ENCODE data around the gene PLET1.
"Not testable (repeated sequence)": the region's sequence is repeated elsewhere in the genome, so short reads cannot be mapped to it uniquely, and the experiment has no call there.

PLET1 gene

DNA sequence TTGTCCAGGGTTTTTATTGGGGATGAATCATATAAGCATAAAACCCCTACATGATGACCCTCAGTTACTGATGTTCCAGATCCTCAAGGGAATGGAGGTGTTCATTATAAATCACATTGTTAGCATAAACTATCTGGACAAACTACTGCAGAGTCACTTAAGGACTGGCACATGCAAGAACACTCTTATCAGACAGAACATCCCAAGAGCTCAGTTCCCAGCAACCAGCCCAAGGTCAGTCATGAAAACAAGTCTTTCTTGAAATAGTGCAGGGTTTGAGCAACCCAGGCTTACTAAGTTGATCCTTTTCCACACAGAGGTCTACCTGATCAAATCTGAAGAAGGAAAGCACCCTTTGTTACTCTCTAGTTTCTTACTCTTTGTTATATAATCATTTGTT lies 48.0 kb downstream of the PLET1 start:
- DNase-seq (ENCODE audit: low read depth in 3 of 3) = no peak

DNA sequence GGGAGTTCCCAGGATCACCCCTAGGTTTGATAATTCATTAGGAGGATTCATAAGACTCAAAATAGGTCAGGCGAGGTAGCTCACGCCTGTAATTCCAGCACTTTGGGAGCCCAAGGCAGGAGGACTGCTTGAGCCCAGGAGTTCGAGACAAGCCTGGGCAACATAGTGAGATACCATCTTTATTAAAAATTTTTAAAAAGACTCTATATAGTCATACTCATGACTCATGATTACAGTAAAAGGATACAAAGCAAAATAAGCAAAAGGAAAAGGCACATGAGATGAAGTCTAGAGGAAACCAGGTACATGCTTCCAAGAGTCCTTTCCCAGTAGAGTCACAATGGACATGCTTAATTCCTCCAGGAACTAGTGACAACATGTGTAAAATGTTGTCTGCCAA lies 48.4 kb downstream of the PLET1 start:
- DNase-seq (ENCODE audit: low read depth in 3 of 3) = no peak

DNA sequence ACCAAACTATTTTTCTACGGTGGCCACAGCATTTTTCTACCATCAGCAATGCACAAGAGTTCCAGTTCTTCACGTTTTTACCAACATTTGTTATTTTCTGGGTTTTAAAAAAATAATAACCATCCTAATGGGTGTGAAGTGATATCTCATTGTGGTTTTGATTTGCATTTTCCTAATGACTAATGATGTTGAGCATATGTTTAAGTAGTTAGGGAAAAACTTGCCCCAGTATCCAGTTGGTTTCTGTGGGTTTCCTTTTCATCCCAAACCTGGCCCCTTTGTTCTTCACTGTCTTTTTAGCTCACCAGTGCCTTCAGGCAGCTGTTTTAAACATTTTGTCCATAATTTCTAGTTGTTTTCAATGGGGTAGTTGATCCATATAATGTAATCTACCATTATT lies 49.1 kb downstream of the PLET1 start:
- DNase-seq (ENCODE audit: low read depth in 3 of 3) = no peak

DNA sequence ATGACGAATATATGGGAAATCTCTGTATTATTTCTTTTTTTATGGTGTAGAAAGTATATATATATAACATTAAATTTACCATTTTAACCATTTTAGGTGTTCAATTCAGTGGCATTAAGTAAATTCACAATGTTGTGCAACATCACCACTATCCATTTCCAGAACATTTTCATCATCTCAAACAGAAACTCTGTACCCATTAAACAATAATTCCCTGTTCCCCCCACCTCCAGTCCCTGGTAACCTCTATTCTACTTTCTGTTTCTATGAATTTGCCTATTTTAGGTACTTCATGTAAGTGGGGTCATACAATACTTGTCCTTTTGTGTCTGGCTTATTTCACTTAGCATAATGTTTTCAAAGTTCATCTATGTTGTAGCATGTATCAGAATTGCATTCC lies 49.8 kb downstream of the PLET1 start:
- DNase-seq (ENCODE audit: low read depth in 3 of 3) = no peak

DNA sequence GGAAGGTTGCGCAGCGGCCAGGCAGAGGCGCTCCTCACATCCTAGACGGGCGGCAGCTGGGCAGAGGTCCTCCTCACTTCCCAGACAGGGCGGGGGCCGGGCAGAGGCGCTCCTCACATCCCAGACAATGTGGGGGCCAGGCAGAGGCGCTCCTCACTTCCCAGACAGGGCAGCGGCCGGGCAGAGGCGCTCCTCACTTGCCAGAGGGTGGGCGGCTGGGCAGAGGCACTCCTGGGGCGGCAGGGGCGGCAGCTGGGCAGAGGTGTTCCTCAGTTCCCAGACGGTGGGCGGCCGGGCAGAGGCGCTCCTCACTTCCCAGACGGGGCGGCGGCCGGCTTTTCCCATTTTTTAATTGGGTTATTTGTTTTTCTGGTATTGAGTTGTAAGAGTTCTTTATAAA lies 54.6 kb downstream of the PLET1 start:
- no peak for DNase-seq (ENCODE audit: low read depth in 3 of 3)

DNA sequence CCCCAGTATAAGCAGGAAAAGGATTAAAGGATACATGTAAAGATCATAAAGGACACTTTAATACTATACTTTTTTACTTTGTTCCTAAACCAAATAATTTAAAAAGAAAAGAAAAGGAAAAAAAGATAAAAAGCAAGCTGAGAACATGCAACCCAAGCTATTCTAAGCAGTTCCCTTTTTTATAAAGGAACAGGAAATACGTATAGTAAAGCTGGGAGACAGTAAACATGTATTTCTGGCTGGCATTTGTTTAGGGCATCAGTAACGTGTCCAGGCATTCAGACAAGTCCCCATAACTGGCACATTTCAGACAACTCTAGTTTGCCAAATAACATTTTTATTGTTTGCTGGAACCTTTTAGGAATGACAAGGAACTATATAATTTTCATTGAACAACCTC lies 60.4 kb downstream of the PLET1 start:
- no peak for DNase-seq (ENCODE audit: low read depth in 3 of 3)

DNA sequence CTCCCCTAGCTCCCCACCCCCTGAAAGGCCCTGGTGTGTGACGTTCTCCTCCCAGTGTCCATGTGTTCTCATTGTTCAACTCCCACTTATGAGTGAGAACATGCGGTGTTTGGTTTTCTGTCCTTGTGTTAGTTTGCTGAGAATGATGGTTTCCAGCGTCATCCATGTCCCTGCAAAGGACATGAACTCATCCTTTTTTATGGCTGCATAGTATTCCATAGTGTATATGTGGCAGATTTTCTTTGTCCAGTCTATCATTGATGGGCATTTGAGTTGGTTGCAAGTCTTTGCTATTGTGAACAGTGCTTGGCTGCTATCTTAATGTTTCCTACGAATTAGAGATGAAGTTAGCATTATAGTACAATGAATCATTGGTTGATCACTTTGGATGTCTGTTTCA lies 61.6 kb downstream of the PLET1 start:
- DNase-seq (ENCODE audit: low read depth in 3 of 3) = not testable (repeated sequence)

All from stimulated activated CD4-positive, alpha-beta T cell treated with anti-CD3 and anti-CD28 coated beads, TNF-alpha, amount 100 ng/mL, for 48 hours (primary cell).